A549 (cell line): ENCODE measurements around the gene PMFBP1.

Experiments used
- BHLHE40 ChIP-seq: IDR thresholded peaks from 2 replicates; pipeline ENCODE4 v1.6.1; 2012; ENCODE audit warnings: low read depth, low read length, inconsistent platforms
- CHD2 ChIP-seq: fragments of 150-350 bp; IDR thresholded peaks from 2 replicates; pipeline ENCODE4 v1.6.1; 2014; ENCODE audit warnings: low read length; ENCODE audit not compliant: partially characterized antibody
- ESRRA ChIP-seq: fragments of 150-350 bp; IDR thresholded peaks from 2 replicates; pipeline ENCODE4 v1.6.1; 2014; ENCODE audit warnings: mild to moderate bottlenecking, low read length, borderline replicate concordance
- HOXB13 ChIP-seq: fragments of 250-450 bp; sonication (Bioruptor Pico); IDR thresholded peaks from 2 replicates; pipeline ENCODE4 v1.5.0; 2020; ENCODE audit warnings: low read depth, mild to moderate bottlenecking, moderate library complexity
- JUN ChIP-seq, 2 experiments: fragments of >200 bp; sonication (Bioruptor Twin); formaldehyde crosslinking; IDR thresholded peaks; 2 replicates in 1 of 2; 3 replicates in 1 of 2; pipeline ENCODE4 v1.6.1; 2016 to 2017
- MAFK ChIP-seq: fragments of 450-650 bp; IDR thresholded peaks from 2 replicates; pipeline ENCODE4 v1.6.1; 2014; ENCODE audit not compliant: partially characterized antibody
- POLR2A ChIP-seq: IDR thresholded peaks from 2 replicates; pipeline ENCODE4 v1.6.1; 2012; ENCODE audit warnings: mild to moderate bottlenecking, low read length
- SMC3 ChIP-seq: fragments of >200 bp; sonication (Bioruptor Twin); formaldehyde crosslinking; IDR thresholded peaks from 3 replicates; pipeline ENCODE4 v1.6.1; 2018; ENCODE audit warnings: inconsistent platforms
- ZFP36 ChIP-seq: fragments of 450-650 bp; IDR thresholded peaks from 2 replicates; pipeline ENCODE4 v1.6.1; 2014; ENCODE audit warnings: borderline replicate concordance; ENCODE audit not compliant: partially characterized antibody
- TF ChIP-seq, protein P1 (sequence below): fragments of >200 bp; sonication (Bioruptor Twin); formaldehyde crosslinking; IDR thresholded peaks from 3 replicates; pipeline ENCODE4 v1.5.1; 2016
- TF ChIP-seq, protein P2 (sequence below): fragments of 450-650 bp; IDR thresholded peaks from 2 replicates; pipeline ENCODE4 v1.6.1; 2014; ENCODE audit warnings: antibody characterized with exemption
- TF ChIP-seq, protein P3 (sequence below): IDR thresholded peaks from 2 replicates; pipeline ENCODE4 v1.6.1; 2012

DNA sequence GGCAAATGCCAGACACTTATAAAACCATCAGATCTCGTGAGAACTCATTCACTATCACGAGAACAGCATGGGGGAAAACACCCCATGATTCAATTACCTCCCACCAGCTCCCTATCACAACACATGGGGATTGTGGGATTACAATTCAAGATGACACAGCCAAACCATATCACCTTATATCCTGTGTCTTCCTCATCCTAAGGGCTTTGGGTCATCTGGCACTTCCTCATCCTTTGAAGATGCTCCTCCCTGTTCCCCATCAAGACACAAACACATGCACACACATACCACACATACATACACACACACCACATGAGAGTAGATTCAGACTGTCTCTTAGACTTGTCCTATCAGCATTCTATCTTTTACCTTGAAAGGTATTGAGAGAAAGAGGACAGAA, 2.8 kb upstream of the PMFBP1 start:
- TF ChIP-seq, protein P1, sequence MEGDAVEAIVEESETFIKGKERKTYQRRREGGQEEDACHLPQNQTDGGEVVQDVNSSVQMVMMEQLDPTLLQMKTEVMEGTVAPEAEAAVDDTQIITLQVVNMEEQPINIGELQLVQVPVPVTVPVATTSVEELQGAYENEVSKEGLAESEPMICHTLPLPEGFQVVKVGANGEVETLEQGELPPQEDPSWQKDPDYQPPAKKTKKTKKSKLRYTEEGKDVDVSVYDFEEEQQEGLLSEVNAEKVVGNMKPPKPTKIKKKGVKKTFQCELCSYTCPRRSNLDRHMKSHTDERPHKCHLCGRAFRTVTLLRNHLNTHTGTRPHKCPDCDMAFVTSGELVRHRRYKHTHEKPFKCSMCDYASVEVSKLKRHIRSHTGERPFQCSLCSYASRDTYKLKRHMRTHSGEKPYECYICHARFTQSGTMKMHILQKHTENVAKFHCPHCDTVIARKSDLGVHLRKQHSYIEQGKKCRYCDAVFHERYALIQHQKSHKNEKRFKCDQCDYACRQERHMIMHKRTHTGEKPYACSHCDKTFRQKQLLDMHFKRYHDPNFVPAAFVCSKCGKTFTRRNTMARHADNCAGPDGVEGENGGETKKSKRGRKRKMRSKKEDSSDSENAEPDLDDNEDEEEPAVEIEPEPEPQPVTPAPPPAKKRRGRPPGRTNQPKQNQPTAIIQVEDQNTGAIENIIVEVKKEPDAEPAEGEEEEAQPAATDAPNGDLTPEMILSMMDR: no peak
- no peak for TF ChIP-seq JUN (IDR thresholded peaks at IDR 0.05)
- TF ChIP-seq CHD2: no peak
- no peak for TF ChIP-seq HOXB13 (CRISPR knock-in tag)
- TF ChIP-seq POLR2A: no peak
- TF ChIP-seq, protein P2, sequence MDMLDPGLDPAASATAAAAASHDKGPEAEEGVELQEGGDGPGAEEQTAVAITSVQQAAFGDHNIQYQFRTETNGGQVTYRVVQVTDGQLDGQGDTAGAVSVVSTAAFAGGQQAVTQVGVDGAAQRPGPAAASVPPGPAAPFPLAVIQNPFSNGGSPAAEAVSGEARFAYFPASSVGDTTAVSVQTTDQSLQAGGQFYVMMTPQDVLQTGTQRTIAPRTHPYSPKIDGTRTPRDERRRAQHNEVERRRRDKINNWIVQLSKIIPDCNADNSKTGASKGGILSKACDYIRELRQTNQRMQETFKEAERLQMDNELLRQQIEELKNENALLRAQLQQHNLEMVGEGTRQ: no peak
- TF ChIP-seq SMC3: no peak
- TF ChIP-seq MAFK: no peak
- TF ChIP-seq ESRRA: no peak
- TF ChIP-seq BHLHE40: no peak
- TF ChIP-seq, protein P3, sequence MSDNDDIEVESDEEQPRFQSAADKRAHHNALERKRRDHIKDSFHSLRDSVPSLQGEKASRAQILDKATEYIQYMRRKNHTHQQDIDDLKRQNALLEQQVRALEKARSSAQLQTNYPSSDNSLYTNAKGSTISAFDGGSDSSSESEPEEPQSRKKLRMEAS: no peak
- no peak for TF ChIP-seq ZFP36
